ENCODE data around the gene ALK.

The ALK gene

GRCh38 chr2:29215739-29216608 lies 705.4 kb downstream of the ALK start:
- DNase-seq = no peak

- DNase-seq = no peak
Observed at GRCh38 chr2:29215073-29215472, 706.3 kb downstream of the ALK start.

- DNase-seq = no peak
Observed at GRCh38 chr2:29213888-29214291, 707.5 kb downstream of the ALK start.

- no peak for DNase-seq
Observed at GRCh38 chr2:29212009-29212408, 709.4 kb downstream of the ALK start.

GRCh38 chr2:29209551-29209950 lies 711.8 kb downstream of the ALK start:
- no peak for DNase-seq

- no peak for DNase-seq
Observed at GRCh38 chr2:29207352-29208148, 713.8 kb downstream of the ALK start.

GRCh38 chr2:29206941-29207340 lies 714.4 kb downstream of the ALK start:
- DNase-seq = no peak

- DNase-seq = no peak
Observed at GRCh38 chr2:29202819-29203495, 718.4 kb downstream of the ALK start.

- DNase-seq = no peak
Observed at GRCh38 chr2:29201979-29202378, 719.4 kb downstream of the ALK start.

- peak; percentile 78 for DNase-seq
Observed at GRCh38 chr2:29196792-29197788, 724.3 kb downstream of the ALK start.

- no peak for DNase-seq
Observed at GRCh38 chr2:29195796-29196195, 725.6 kb downstream of the ALK start.

GRCh38 chr2:29193681-29194080 lies 727.7 kb downstream of the ALK start:
- DNase-seq = no peak

- no peak for DNase-seq
Observed at GRCh38 chr2:29193111-29193510, 728.3 kb downstream of the ALK start.

GRCh38 chr2:29192526-29192925 lies 728.9 kb downstream of the ALK start:
- no peak for DNase-seq

GRCh38 chr2:29191817-29192216 lies 729.6 kb downstream of the ALK start:
- DNase-seq = no peak

- DNase-seq = peak; percentile 14
Observed at GRCh38 chr2:29189052-29189451, 732.3 kb downstream of the ALK start.

- no peak for DNase-seq
Observed at GRCh38 chr2:29187926-29188325, 733.5 kb downstream of the ALK start.

GRCh38 chr2:29186817-29187216 lies 734.6 kb downstream of the ALK start:
- DNase-seq = no peak

GRCh38 chr2:29184531-29184930 lies 736.9 kb downstream of the ALK start:
- no peak for DNase-seq

GRCh38 chr2:29182920-29183319 lies 738.5 kb downstream of the ALK start:
- no peak for DNase-seq

GRCh38 chr2:29182334-29182733 lies 739.1 kb downstream of the ALK start:
- no peak for DNase-seq

- DNase-seq = no peak
Observed at GRCh38 chr2:29175338-29175737, 746.0 kb downstream of the ALK start.
